Astrocyte (in vitro differentiated cells and primary cell): ENCODE results near the gene TAL1. TPM values are rescaled to one million over a fixed set of nuclear protein-coding genes. Genes with fewer than 3 reads are reported as not detected.
A peak's percentile ranks its signal among the peaks of the same experiment; 100 is the strongest.

Experiments
- DNase-seq: peaks from one replicate; pipeline ENCODE4 v3.0.0-alpha.2; 2010; ENCODE audit warnings: low read depth
- FAIRE-seq: peaks from 2 replicates; lab custom pipeline; 2011; peaks lifted over from hg19 to GRCh38; lab: Jason Lieb, UNC
- H2AFZ ChIP-seq: 2 replicates; pipeline ENCODE4 v1.6.0; 2012; ENCODE audit warnings: low read depth, low read length, inconsistent platforms
- H3K27ac ChIP-seq: 2 replicates; pipeline ENCODE4 v1.5.1; 2011; ENCODE audit warnings: low read depth, low read length, inconsistent platforms
- H3K27me3 ChIP-seq: 2 replicates; pipeline ENCODE4 v1.6.0; 2011; ENCODE audit warnings: low read length, inconsistent platforms; ENCODE audit not compliant: insufficient read depth
- H3K36me3 ChIP-seq: 2 replicates; pipeline ENCODE4 v1.5.1; 2011; ENCODE audit warnings: low read length, inconsistent platforms; ENCODE audit not compliant: insufficient read depth
- H3K4me1 ChIP-seq: 2 replicates; pipeline ENCODE4 v1.5.1; 2011; ENCODE audit warnings: low read length, inconsistent platforms; ENCODE audit not compliant: insufficient read depth
- H3K4me2 ChIP-seq: 2 replicates; pipeline ENCODE4 v1.6.0; 2012; ENCODE audit warnings: low read length, inconsistent platforms
- H3K4me3 ChIP-seq: 2 replicates; pipeline ENCODE4 v1.5.1; 2011; ENCODE audit warnings: low read depth, mild to moderate bottlenecking, low read length, inconsistent platforms; ENCODE audit not compliant: insufficient read depth
- H3K79me2 ChIP-seq: 2 replicates; pipeline ENCODE4 v1.6.0; 2012; ENCODE audit warnings: mild to moderate bottlenecking, low read length, inconsistent platforms; ENCODE audit not compliant: insufficient read depth
- H3K9ac ChIP-seq: 2 replicates; pipeline ENCODE4 v1.6.0; 2012; ENCODE audit warnings: mild to moderate bottlenecking, low read length, inconsistent platforms
- H3K9me3 ChIP-seq: 2 replicates; pipeline ENCODE4 v1.5.1; 2012; ENCODE audit warnings: low read depth, mild to moderate bottlenecking, low read length, inconsistent platforms; ENCODE audit not compliant: insufficient read depth
- H4K20me1 ChIP-seq: 2 replicates; pipeline ENCODE4 v1.6.0; 2012; ENCODE audit warnings: low read length, inconsistent platforms; ENCODE audit not compliant: insufficient read depth
- H3K27ac Mint-ChIP-seq: one replicate; pipeline ENCODE4 v1.8.0; 2021; ENCODE audit warnings: mild to moderate bottlenecking, mixed read lengths; ENCODE audit not compliant: unreplicated experiment
- H3K27me3 Mint-ChIP-seq: one replicate; pipeline ENCODE4 v1.8.0; 2021; ENCODE audit warnings: low read depth, mixed read lengths; ENCODE audit not compliant: unreplicated experiment
- H3K36me3 Mint-ChIP-seq: one replicate; pipeline ENCODE4 v1.8.0; 2021; ENCODE audit warnings: low read depth, mixed read lengths; ENCODE audit not compliant: unreplicated experiment
- H3K4me1 Mint-ChIP-seq: one replicate; pipeline ENCODE4 v1.8.0; 2021; ENCODE audit warnings: low read depth, mixed read lengths; ENCODE audit not compliant: unreplicated experiment
- H3K4me3 Mint-ChIP-seq: one replicate; pipeline ENCODE4 v1.8.0; 2021; ENCODE audit warnings: mild to moderate bottlenecking, moderate library complexity, mixed read lengths; ENCODE audit not compliant: unreplicated experiment
- H3K9me3 Mint-ChIP-seq: one replicate; pipeline ENCODE4 v1.8.0; 2021; ENCODE audit warnings: mild to moderate bottlenecking, mixed read lengths; ENCODE audit not compliant: unreplicated experiment
- EZH2 ChIP-seq: IDR thresholded peaks from 2 replicates; pipeline ENCODE4 v1.6.1; 2012; ENCODE audit warnings: mild to moderate bottlenecking, low read length, inconsistent platforms; ENCODE audit not compliant: insufficient read depth
- total RNA-seq: library from RNA; stranded (reverse); gene quantifications from 2 replicates; pipeline ENCODE4 v1.2.1, GENCODE V29; 2021
- TF ChIP-seq, protein P1 (sequence below): IDR thresholded peaks from 2 replicates; pipeline ENCODE4 v1.5.1; 2011; ENCODE audit warnings: low read depth, mild to moderate bottlenecking, inconsistent platforms, low read length, moderate library complexity; ENCODE audit not compliant: insufficient read depth

TAL1 gene
- total RNA-seq, 1 donor from 2014 or later: 0.14 TPM

DNA sequence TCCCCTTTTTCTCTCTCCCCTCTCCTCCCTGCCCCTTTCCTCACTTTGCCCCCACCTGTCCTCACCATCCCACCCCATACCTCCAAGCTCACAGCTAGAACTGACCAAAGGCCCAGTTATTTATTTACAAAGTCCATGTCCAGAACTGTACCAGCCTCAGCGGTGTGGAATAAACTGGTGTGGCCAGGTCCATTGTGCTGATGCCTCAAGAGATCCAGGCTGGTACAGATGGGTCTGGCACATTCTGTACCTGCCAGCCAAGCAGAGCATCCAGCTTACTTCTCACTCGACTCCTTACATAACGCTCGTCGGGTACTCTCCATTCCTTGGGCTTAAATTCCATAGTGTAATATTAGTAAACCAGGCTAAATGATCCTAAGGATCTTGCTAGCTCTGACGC, 54.0 kb downstream of the TAL1 start:
- H3K4me3 Mint-ChIP-seq: no peak overlapping the region
- FAIRE-seq (no peak), DNase-seq (no peak)

DNA sequence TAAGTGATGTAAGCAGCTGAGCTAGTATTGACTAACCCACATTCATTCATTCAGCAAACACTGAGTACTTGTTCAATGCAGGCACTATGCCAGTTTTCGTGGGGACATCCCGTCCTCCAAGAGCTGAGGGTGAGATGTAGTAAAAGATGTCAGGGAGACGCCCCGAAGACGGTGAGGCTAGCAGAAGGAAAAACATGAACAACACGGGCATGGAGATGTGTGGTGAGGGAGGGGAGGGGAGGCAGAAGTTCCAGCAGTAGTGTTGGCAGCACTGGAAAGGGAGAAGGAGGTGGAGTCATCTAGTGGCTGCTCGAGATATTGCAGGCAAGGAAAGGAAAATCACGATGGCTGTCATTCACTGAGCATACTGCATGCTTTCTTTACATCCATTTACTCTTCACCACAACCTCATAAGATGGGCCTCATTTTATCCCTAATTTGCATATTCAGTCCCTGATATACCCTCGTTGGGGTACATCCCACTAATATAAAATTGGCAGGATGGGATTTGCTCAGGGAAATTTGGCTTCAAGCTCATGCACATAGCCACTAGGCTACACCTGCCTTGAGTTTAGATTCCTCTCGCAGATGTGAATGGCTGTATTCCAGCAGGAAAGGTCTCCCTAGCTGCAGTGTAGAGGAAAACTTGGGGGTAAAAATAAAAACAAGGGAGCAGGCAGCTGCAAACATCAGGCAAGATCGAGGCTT, 56.6 kb downstream of the TAL1 start:
- DNase-seq (peak; percentile 31), FAIRE-seq (no peak)
- peaks cover 1% of the 10 kb centered on the region for H3K9me3 Mint-ChIP-seq
- Histone ChIP-seq H3K79me2 (no peaks in the 10 kb centered on the region), H3K4me1 (no peaks in the 10 kb centered on the region), H3K27ac (no peak overlapping the region), H4K20me1 (no peaks in the 10 kb centered on the region), H3K9ac (no peak overlapping the region), H2AFZ (peak overlapping the region; percentile 39), H3K4me2 (peak overlapping the region; percentile 60), H3K36me3 (no peaks in the 10 kb centered on the region), H3K9me3 (no peaks in the 10 kb centered on the region), H3K27me3 (no peaks in the 10 kb centered on the region), H3K4me3 (no peak overlapping the region)
- peaks cover 26% of the 10 kb centered on the region for H3K27me3 Mint-ChIP-seq
- H3K27ac Mint-ChIP-seq: no peak overlapping the region
- peaks cover 7% of the 10 kb centered on the region for H3K4me1 Mint-ChIP-seq
- H3K4me3 Mint-ChIP-seq: peak overlapping the region; percentile 63
- no peak for TF ChIP-seq EZH2
- TF ChIP-seq, protein P1, sequence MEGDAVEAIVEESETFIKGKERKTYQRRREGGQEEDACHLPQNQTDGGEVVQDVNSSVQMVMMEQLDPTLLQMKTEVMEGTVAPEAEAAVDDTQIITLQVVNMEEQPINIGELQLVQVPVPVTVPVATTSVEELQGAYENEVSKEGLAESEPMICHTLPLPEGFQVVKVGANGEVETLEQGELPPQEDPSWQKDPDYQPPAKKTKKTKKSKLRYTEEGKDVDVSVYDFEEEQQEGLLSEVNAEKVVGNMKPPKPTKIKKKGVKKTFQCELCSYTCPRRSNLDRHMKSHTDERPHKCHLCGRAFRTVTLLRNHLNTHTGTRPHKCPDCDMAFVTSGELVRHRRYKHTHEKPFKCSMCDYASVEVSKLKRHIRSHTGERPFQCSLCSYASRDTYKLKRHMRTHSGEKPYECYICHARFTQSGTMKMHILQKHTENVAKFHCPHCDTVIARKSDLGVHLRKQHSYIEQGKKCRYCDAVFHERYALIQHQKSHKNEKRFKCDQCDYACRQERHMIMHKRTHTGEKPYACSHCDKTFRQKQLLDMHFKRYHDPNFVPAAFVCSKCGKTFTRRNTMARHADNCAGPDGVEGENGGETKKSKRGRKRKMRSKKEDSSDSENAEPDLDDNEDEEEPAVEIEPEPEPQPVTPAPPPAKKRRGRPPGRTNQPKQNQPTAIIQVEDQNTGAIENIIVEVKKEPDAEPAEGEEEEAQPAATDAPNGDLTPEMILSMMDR: peak; percentile 96
- H3K36me3 Mint-ChIP-seq: no peaks in the 10 kb centered on the region

More for the DNA sequence above, 54.0 kb downstream of the TAL1 start:
- peaks cover 4% of the 10 kb centered on the region for H3K4me1 ChIP-seq
- H3K27me3 ChIP-seq: no peaks in the 10 kb centered on the region
- Mint-ChIP-seq H3K9me3 (peaks cover 1% of the 10 kb centered on the region), H3K27ac (no peak overlapping the region), H3K4me1 (peaks cover 12% of the 10 kb centered on the region), H3K27me3 (peaks cover 29% of the 10 kb centered on the region), H3K36me3 (no peaks in the 10 kb centered on the region)
- no peaks in the 10 kb centered on the region for H3K79me2 ChIP-seq
- no peak overlapping the region for H3K4me2 ChIP-seq
- no peaks in the 10 kb centered on the region for H3K9me3 ChIP-seq
- no peak overlapping the region for H2AFZ ChIP-seq
- TF ChIP-seq, protein P1: no peak
- TF ChIP-seq EZH2: no peak
- no peaks in the 10 kb centered on the region for H4K20me1 ChIP-seq
- no peaks in the 10 kb centered on the region for H3K36me3 ChIP-seq
- no peak overlapping the region for H3K4me3 ChIP-seq
- no peak overlapping the region for H3K9ac ChIP-seq
- no peak overlapping the region for H3K27ac ChIP-seq

DNA sequence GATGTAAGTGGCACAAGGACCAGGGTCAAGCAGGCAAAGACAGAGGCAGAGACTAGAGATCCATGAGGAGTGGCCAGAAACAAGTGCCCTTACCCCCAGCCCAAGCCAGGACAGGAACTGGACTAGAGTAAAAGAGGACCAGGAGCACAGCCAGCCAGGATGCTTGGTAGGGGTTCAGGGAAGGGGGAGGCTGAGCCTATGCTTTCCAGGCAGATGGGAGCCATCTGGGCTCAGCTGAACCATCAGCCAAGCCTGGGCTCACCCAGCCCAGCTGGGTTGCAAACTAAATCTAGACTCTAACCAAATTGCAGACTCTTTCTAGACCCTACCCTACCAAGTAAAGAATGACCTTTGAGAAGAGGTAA, 57.4 kb downstream of the TAL1 start:
- Mint-ChIP-seq H3K27ac (no peak overlapping the region), H3K4me1 (peaks cover 7% of the 10 kb centered on the region), H3K27me3 (peaks cover 24% of the 10 kb centered on the region), H3K4me3 (no peak overlapping the region), H3K9me3 (peaks cover 1% of the 10 kb centered on the region), H3K36me3 (no peaks in the 10 kb centered on the region)
- Histone ChIP-seq H3K9ac (no peak overlapping the region), H3K27me3 (no peaks in the 10 kb centered on the region), H3K4me2 (no peak overlapping the region), H3K4me3 (no peak overlapping the region), H3K79me2 (no peaks in the 10 kb centered on the region), H3K4me1 (no peaks in the 10 kb centered on the region), H3K36me3 (no peaks in the 10 kb centered on the region), H3K27ac (no peak overlapping the region), H4K20me1 (no peaks in the 10 kb centered on the region), H2AFZ (no peak overlapping the region), H3K9me3 (no peaks in the 10 kb centered on the region)
- TF ChIP-seq EZH2: no peak
- TF ChIP-seq, protein P1: no peak
- FAIRE-seq (no peak), DNase-seq (no peak)
